NCI-H2171 (cell line): Measurements from ENCODE around the gene GOLGA6L24.
"Not testable (repeated sequence)": the region's sequence is repeated elsewhere in the genome, so short reads cannot be mapped to it uniquely, and the experiment has no call there.

ENCODE experiments used
- DNase-seq: peaks from one replicate; lab custom pipeline; 2025; lab: John Stamatoyannopoulos, UW

The GOLGA6L24 gene

GRCh38 chr15:28357984-28358383 is at the start of gene GOLGA6L24:
GOLGA6L24 (minus strand) TSS chr15:28358084; CDS start chr15:28358023, 61 bp downstream.
- DNase-seq, result not testable (repeated sequence)

GRCh38 chr15:28402774-28403435 is 45.0 kb upstream of the GOLGA6L24 start:
- DNase-seq, result not testable (repeated sequence)

GRCh38 chr15:28396022-28396421 is 38.1 kb upstream of the GOLGA6L24 start:
- not testable (repeated sequence) for DNase-seq

- not testable (repeated sequence) for DNase-seq
Observed at GRCh38 chr15:28380053-28380452, 22.2 kb upstream of the GOLGA6L24 start.

GRCh38 chr15:28378364-28378763 is 20.5 kb upstream of the GOLGA6L24 start, which contains the start of gene GOLGA8F:
GOLGA8F (plus strand) TSS chr15:28378664; CDS start chr15:28378762, 98 bp downstream.
- DNase-seq, result not testable (repeated sequence)

GRCh38 chr15:28365502-28365901 is 7.6 kb upstream of the GOLGA6L24 start:
- DNase-seq, result not testable (repeated sequence)

- DNase-seq, result not testable (repeated sequence)
Observed at GRCh38 chr15:28322129-28322588, 35.7 kb downstream of the GOLGA6L24 start, which contains the start of gene HERC2. HERC2 (minus strand) TSS chr15:28322179; CDS start chr15:28321433, 746 bp downstream.

GRCh38 chr15:28321358-28322078 is 36.4 kb downstream of the GOLGA6L24 start:
- DNase-seq, result not testable (repeated sequence)

- DNase-seq, result not testable (repeated sequence)
Observed at GRCh38 chr15:28319725-28320124, 38.2 kb downstream of the GOLGA6L24 start.

- DNase-seq, result not testable (repeated sequence)
Observed at GRCh38 chr15:28318828-28319227, 39.1 kb downstream of the GOLGA6L24 start.

GRCh38 chr15:28318122-28318521 is 39.8 kb downstream of the GOLGA6L24 start:
- not testable (repeated sequence) for DNase-seq

GRCh38 chr15:28316958-28317357 is 40.9 kb downstream of the GOLGA6L24 start:
- DNase-seq, result not testable (repeated sequence)

- not testable (repeated sequence) for DNase-seq
Observed at GRCh38 chr15:28310454-28310853, 47.4 kb downstream of the GOLGA6L24 start.

GRCh38 chr15:28308718-28309117 is 49.2 kb downstream of the GOLGA6L24 start:
- DNase-seq, result not testable (repeated sequence)
